ENCODE measurements around the gene NUAK1. TPM values are rescaled to one million over a fixed set of nuclear protein-coding genes. Genes with fewer than 3 reads are reported as not detected.

Gene NUAK1
- total RNA-seq, 2 donors from 2014 or later = 16.9 to 30.1 TPM

- Histone ChIP-seq H3K36me3 (no peaks in the 10 kb centered on the region), H3K27ac (peak overlapping the region; percentile 61 to 85), H3K27me3 (no peaks in the 10 kb centered on the region), H3K9me3 (no peaks in the 10 kb centered on the region), H3K4me1 (peaks cover 0 to 100% of the 10 kb centered on the region in 2 donors), H3K4me3 (no peak overlapping the region)
- no peak for DNase-seq (ENCODE audit: low spot score)
- TF ChIP-seq, protein P1, sequence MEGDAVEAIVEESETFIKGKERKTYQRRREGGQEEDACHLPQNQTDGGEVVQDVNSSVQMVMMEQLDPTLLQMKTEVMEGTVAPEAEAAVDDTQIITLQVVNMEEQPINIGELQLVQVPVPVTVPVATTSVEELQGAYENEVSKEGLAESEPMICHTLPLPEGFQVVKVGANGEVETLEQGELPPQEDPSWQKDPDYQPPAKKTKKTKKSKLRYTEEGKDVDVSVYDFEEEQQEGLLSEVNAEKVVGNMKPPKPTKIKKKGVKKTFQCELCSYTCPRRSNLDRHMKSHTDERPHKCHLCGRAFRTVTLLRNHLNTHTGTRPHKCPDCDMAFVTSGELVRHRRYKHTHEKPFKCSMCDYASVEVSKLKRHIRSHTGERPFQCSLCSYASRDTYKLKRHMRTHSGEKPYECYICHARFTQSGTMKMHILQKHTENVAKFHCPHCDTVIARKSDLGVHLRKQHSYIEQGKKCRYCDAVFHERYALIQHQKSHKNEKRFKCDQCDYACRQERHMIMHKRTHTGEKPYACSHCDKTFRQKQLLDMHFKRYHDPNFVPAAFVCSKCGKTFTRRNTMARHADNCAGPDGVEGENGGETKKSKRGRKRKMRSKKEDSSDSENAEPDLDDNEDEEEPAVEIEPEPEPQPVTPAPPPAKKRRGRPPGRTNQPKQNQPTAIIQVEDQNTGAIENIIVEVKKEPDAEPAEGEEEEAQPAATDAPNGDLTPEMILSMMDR (IDR thresholded peaks at IDR 0.05) = no peak
Observed at GRCh38 chr12:106109168-106109910, 29.4 kb downstream of the NUAK1 start.

- Histone ChIP-seq H3K9me3 (no peaks in the 10 kb centered on the region), H3K27ac (peak overlapping the region; percentile 61 to 85), H3K4me3 (no peak overlapping the region), H3K4me1 (peaks cover 0 to 93% of the 10 kb centered on the region in 2 donors), H3K36me3 (no peaks in the 10 kb centered on the region), H3K27me3 (no peaks in the 10 kb centered on the region)
- TF ChIP-seq, protein P1 (IDR thresholded peaks at IDR 0.05) = no peak
- DNase-seq (ENCODE audit: low spot score) = no peak
Observed at GRCh38 chr12:106108185-106108835, 30.4 kb downstream of the NUAK1 start.

DNA sequence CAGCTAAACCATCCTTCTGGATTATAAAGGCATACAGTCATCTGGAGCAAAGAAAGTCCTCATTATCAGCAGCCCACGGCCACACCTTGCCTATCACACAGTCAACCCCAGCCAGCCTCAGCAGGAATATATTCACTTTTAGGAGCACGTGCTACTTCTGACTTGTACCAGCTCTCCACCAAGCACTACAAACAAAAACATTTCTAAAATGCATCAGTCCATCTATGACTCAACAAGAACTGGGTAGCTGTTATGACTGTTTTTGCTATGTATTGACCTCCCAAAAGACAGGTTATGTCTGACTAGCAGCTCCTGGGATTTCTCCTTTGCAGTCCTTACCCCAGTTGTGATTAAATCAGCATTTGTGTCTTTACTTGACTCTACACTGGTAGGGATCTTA, 31.2 kb downstream of the NUAK1 start:
- no peak for DNase-seq (ENCODE audit: low spot score)
- TF ChIP-seq, protein P1 (IDR thresholded peaks at IDR 0.05) = no peak
- Histone ChIP-seq H3K36me3 (no peaks in the 10 kb centered on the region), H3K27me3 (no peaks in the 10 kb centered on the region), H3K4me3 (no peak overlapping the region), H3K27ac (peak overlapping the region; percentile 61 to 85), H3K4me1 (peaks cover 0 to 87% of the 10 kb centered on the region in 2 donors), H3K9me3 (no peaks in the 10 kb centered on the region)

- H3K27ac ChIP-seq = peak overlapping the region; percentile 61 to 85
- no peak overlapping the region for H3K4me3 ChIP-seq
- TF ChIP-seq, protein P1 (IDR thresholded peaks at IDR 0.05) = no peak
- no peaks in the 10 kb centered on the region for H3K27me3 ChIP-seq
- H3K9me3 ChIP-seq = no peaks in the 10 kb centered on the region
- no peak for DNase-seq (ENCODE audit: low spot score)
- H3K36me3 ChIP-seq = no peaks in the 10 kb centered on the region
- H3K4me1 ChIP-seq = peaks cover 0 to 87% of the 10 kb centered on the region in 2 donors
Observed at GRCh38 chr12:106106892-106107291, 31.9 kb downstream of the NUAK1 start.

DNA sequence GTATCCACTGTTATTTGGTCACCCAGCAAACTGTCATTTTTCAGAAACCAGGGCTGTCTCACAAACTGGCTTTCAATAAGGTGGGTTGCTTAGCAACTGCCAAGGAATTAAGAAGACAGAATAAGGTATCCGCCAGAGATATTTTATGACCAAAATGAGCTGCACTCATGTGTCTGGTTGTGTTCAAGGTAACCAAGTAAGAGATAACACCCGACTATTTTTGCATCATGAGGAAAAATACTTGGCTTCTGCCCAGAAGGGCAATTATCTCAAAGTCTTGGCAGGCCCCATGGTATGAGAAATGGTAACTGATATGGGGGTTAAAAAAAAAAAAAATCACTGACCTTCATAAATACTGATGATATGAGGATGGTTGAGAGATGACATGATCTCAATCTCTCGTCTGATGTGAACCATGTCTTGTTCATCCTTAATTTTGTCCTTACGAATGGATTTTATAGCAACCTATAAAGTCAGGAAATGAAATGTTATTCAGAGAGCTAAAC, 32.6 kb downstream of the NUAK1 start:
- no peak for DNase-seq (ENCODE audit: low spot score)
- H3K4me3 ChIP-seq = no peak overlapping the region
- H3K27ac ChIP-seq = peak overlapping the region; percentile 61 to 85
- TF ChIP-seq, protein P1 (IDR thresholded peaks at IDR 0.05) = no peak
- no peaks in the 10 kb centered on the region for H3K27me3 ChIP-seq
- H3K4me1 ChIP-seq = peaks cover 0 to 87% of the 10 kb centered on the region in 2 donors
- peaks cover under 1% of the 10 kb centered on the region for H3K36me3 ChIP-seq
- no peaks in the 10 kb centered on the region for H3K9me3 ChIP-seq

Measured in right atrium auricular region (tissue), 2 donors.